ENCODE data around the gene CPNE5.
"Not testable (repeated sequence)": the region's sequence is repeated elsewhere in the genome, so short reads cannot be mapped to it uniquely, and the experiment has no call there.

DNA sequence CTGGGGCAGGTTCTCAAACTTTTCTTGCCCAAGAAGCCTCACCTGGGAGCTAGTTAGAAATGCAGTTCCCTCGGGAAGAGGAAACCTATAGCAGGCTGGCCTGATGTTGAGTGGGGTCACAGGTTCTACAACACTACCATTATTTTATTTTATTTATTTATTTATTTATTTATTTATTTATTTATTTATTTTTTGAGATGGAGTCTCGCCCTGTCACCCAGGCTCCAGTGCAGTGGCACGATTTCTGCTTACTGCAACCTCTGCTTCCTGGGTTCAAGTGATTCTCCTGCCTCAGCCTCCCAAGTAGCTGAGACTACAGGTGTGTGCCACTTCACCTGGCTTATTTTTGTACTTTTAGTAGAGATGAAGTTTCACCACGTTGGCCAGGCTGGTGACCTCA is 115.3 kb downstream of the CPNE5 start:
- not testable (repeated sequence) for TF ChIP-seq EP300 (IDR thresholded peaks at IDR 0.05; ENCODE audit: low read depth); POLR2AphosphoS5 (IDR thresholded peaks at IDR 0.05); POLR2A (IDR thresholded peaks at IDR 0.05)
- TF ChIP-seq, protein P1, sequence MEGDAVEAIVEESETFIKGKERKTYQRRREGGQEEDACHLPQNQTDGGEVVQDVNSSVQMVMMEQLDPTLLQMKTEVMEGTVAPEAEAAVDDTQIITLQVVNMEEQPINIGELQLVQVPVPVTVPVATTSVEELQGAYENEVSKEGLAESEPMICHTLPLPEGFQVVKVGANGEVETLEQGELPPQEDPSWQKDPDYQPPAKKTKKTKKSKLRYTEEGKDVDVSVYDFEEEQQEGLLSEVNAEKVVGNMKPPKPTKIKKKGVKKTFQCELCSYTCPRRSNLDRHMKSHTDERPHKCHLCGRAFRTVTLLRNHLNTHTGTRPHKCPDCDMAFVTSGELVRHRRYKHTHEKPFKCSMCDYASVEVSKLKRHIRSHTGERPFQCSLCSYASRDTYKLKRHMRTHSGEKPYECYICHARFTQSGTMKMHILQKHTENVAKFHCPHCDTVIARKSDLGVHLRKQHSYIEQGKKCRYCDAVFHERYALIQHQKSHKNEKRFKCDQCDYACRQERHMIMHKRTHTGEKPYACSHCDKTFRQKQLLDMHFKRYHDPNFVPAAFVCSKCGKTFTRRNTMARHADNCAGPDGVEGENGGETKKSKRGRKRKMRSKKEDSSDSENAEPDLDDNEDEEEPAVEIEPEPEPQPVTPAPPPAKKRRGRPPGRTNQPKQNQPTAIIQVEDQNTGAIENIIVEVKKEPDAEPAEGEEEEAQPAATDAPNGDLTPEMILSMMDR (IDR thresholded peaks at IDR 0.05): not testable (repeated sequence)

Data from transverse colon (tissue), 4 donors.